ENCODE measurements around the gene MRPL54.
"Not testable (repeated sequence)": the region's sequence is repeated elsewhere in the genome, so short reads cannot be mapped to it uniquely, and the experiment has no call there.

Gene MRPL54

DNA sequence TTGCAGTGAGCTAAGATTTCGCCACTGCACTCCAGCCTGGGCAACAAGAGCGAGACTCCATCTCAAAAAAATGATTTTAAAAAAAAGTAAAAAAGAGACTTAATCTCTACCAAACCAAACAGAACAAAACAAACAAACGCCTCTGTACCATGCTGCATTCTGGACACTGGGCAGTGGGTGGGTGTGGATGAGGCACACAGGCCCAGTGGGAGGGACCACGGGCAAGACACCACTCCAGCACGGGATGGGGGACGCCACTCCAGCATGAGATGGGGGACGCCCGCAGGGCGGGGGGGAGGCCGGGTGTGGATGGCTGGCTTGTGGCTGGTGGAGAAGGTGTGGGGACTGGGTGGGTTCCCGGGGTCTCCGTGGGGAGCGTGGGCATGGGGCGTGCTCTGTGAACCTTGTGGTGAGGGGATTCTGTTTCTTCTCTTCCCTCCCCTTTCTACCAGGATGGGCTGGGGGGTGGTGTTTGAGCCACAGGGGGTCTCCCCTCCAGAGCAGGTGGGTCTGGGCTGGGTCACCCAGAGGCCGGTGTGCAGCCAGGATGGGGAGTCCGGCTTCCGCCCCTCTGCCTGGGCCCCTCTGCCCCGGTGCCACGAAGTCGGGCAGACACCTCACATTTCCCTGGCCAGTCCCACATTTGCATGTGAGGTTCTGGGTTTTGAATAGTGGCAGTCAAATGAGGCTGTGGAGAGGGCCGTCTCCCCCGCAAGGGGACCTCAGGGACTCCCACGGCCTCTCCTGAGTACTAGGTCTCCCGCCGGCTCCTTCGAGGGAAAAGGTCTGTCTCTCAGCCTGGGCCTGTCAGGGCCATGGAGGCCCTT is 47.6 kb downstream of the MRPL54 start:
- no peak overlapping the region for H3K4me3 ChIP-seq (replicated peaks in 1 of 2; ENCODE audit: low read depth in 2 of 2, low read length in 2 of 2)
- TF ChIP-seq, protein P1, sequence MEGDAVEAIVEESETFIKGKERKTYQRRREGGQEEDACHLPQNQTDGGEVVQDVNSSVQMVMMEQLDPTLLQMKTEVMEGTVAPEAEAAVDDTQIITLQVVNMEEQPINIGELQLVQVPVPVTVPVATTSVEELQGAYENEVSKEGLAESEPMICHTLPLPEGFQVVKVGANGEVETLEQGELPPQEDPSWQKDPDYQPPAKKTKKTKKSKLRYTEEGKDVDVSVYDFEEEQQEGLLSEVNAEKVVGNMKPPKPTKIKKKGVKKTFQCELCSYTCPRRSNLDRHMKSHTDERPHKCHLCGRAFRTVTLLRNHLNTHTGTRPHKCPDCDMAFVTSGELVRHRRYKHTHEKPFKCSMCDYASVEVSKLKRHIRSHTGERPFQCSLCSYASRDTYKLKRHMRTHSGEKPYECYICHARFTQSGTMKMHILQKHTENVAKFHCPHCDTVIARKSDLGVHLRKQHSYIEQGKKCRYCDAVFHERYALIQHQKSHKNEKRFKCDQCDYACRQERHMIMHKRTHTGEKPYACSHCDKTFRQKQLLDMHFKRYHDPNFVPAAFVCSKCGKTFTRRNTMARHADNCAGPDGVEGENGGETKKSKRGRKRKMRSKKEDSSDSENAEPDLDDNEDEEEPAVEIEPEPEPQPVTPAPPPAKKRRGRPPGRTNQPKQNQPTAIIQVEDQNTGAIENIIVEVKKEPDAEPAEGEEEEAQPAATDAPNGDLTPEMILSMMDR (IDR thresholded peaks at IDR 0.05; ENCODE audit: low read depth, low read length) = no peak
- no peak for DNase-seq (ENCODE audit: low read depth in 2 of 2)

DNA sequence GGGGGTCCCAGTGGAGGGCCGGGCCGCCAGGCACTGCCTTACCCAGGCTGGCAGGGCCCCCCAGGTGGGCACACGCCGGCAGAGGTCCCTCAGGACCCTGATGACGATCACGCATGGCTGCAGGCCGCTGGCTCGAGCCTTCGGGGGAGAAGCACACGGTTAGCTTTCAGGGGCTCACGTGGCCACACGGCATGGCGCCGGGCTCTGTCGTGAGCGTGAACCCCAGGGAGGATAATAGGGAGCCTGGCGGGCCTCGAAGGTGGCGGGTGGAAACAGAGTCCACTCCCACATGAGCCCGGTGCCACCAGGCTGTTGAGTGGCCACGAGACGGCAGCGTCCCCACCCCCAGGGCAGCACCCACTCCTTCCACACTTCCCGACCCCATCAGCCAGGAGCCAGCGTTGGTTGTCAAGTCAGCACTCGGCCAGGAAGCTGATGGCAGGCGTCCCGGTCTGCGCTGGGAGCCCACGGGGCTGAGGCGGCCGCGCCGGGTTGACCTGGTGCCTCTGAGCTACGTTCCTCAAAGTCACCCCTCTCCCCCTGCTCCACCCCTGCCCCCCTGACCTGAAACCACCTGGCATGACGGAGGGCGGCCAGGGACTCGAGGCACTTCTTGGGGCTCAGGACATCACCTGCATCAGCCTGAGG is 48.4 kb downstream of the MRPL54 start:
- DNase-seq (ENCODE audit: low read depth in 2 of 2) = no peak
- no peak overlapping the region for H3K4me3 ChIP-seq (replicated peaks in 1 of 2; ENCODE audit: low read depth in 2 of 2, low read length in 2 of 2)
- TF ChIP-seq, protein P1 (IDR thresholded peaks at IDR 0.05; ENCODE audit: low read depth, low read length) = no peak

DNA sequence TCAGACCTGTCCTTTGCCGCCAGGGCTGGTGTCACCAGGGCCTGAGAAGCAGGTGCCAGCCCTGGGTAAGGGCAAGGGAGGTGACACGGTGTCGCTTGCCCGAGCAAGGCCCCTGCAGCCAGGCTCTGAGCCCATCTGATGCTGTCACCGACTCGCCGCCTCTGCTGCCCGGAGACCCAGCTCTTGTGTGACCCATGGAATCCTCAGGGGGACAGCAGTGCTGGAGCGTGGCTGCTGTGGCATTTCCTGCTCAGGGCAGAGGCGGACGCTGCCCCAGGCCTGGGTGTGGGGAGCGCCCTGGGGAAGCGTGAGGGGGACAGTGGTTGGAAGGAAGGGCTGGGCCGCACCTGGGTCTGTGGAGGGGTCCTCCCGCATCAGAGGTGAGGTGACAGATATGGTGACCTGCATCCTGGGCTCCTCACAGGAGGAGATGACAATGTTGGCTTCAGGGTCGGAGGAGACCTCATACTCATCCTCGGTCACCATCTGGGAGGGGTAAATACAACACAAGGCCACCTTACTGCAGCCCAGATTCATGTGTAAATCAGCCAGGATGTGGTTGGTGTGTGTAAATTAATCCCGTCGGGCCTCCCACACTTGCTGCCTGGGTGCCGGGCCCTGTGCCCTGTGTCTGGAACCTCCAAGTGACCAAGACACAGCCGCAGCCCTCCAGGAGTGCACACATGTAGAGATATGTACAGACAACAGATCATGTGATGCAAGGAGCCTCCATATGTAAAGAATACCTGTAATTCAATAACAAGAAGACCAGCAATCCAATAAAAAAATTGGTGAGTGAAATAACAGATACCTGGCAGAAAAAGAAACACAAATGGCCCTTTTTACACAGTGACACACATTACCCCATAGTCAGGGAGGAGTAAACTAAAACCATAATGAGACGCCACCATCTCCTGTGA is 51.3 kb downstream of the MRPL54 start:
- DNase-seq (ENCODE audit: low read depth in 2 of 2) = no peak
- TF ChIP-seq, protein P1 (IDR thresholded peaks at IDR 0.05; ENCODE audit: low read depth, low read length) = no peak
- H3K4me3 ChIP-seq (replicated peaks in 1 of 2; ENCODE audit: low read depth in 2 of 2, low read length in 2 of 2) = no peak overlapping the region

DNA sequence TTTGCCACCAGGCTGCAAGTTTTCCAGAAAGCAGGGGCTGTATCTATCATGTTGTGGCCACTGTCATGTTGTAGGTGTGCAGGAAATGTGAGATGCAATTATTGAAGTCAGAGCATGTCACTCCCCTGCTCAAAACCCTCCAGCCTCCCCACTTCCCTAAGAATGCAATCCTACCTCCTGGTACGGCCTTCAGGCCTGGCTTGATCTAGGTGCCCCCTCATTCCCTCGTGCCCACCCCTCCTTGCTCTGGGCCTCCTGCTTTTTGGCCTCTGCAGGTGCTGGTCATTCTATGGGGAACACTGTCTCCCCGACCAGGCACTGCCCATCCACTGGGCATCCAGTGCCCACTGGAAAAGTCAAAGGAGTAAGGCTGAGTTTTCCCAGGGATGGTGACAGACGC is 52.2 kb downstream of the MRPL54 start:
- TF ChIP-seq, protein P1 (IDR thresholded peaks at IDR 0.05; ENCODE audit: low read depth, low read length) = no peak
- DNase-seq (ENCODE audit: low read depth in 2 of 2) = no peak
- no peak overlapping the region for H3K4me3 ChIP-seq (replicated peaks in 1 of 2; ENCODE audit: low read depth in 2 of 2, low read length in 2 of 2)

DNA sequence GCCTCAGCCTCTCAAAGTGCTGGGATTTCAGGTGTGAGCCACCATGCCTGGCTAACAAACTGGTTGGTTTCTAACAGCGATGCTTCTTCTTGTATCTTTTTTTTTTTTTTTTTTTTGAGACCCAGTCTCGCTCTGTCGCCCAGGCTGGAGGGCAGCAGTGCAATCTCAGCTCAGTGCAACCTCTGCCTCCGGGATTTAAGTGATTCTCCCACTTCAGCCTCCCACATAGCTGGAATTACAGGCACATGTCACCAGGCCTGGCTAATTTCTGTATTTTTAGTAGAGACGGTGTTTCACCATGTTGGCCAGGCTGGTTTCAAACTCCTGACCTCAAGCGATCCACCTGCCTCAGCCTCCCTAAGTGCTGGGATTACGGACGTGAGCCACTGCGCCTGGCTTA is 53.7 kb downstream of the MRPL54 start:
- not testable (repeated sequence) for DNase-seq (ENCODE audit: low read depth in 2 of 2); H3K4me3 ChIP-seq (replicated peaks in 1 of 2; ENCODE audit: low read depth in 2 of 2, low read length in 2 of 2)

DNA sequence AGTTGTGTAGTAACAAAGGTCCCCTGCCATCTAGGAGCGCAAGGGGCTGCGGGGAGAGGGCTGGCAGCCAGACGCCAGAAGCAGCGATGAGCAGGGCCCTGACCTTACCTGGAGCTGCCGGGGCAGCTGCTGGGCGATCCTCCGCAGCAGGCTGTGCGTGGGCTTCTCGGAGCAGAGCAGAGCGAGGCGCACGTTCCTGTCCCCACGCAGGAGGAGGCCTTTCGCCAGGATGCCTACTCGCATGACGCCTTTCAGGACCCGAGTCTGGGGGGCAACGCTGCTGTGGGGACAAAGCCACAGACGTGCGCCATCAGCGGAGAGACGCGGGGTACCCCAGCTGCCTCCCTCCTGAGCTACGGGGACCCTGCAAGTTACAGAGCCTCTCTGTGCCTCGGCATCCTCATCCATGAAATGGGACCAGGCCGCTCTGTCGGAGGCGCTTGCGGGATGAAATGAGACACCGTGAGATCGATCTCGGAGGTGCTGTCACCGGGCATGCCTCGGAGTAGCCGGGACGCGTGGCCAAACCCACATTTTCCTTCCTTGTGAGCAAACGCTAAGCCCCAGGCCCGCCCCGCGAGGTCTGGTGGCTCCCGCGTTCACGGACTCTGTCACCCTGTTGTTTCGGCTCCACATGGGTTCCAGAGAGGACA is 54.2 kb downstream of the MRPL54 start:
- no peak overlapping the region for H3K4me3 ChIP-seq (replicated peaks in 1 of 2; ENCODE audit: low read depth in 2 of 2, low read length in 2 of 2)
- TF ChIP-seq, protein P1 (IDR thresholded peaks at IDR 0.05; ENCODE audit: low read depth, low read length) = no peak
- no peak for DNase-seq (ENCODE audit: low read depth in 2 of 2)
